Measurements from ENCODE around the gene MPP2.

DNA sequence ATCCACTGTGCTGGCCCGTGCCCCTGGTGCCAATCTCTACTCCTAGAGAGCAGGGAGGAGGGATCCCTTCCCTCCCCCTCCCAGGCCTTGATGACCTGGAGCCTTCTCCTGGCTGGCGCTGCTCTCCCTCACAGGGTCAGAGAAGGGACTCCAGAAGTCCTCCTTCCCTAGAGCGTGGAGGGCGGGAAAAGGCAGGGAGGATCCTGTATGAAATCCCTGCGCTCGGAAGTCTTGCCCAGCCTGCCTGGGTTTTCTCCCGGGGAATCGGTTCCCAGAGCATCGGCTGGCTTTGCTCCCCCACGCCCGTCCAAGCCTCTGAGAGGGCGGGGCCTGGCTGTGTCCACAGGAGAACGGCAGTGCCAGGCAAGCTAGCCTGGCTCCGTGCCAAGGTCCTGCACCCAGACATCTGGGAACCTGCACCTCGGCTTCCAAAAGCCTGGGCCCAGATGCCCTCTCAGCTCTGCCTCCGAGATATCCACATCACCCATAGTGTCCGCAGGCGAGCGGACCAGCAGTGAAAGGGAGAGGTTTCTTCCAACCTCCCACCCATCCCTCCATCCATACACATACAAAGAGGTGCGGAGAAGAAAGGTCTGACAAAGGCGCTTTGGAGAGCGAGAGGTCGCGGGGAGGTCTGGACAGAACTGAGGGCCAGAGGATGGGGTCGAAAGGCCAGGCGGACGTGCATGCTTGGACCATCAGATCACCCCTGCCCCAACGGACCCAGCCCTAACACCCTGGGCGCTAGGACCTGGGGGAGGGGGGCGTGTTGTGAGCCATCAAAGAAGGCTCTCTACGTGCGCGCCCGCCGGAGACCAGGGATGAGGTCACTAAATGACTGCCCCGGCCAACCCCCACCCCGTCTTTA, 1.1 kb downstream of the MPP2 start:
- TF ChIP-seq, protein P1, sequence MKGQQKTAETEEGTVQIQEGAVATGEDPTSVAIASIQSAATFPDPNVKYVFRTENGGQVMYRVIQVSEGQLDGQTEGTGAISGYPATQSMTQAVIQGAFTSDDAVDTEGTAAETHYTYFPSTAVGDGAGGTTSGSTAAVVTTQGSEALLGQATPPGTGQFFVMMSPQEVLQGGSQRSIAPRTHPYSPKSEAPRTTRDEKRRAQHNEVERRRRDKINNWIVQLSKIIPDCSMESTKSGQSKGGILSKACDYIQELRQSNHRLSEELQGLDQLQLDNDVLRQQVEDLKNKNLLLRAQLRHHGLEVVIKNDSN (IDR thresholded peaks at IDR 0.05; ENCODE audit: borderline replicate concordance, low read depth): no peak
- TF ChIP-seq FOXM1 (IDR thresholded peaks at IDR 0.05; ENCODE audit: low read depth) (no peak), EZH2phosphoT487 (IDR thresholded peaks at IDR 0.05; ENCODE audit: borderline replicate concordance, low read depth) (no peak), NFIC (IDR thresholded peaks at IDR 0.05; ENCODE audit: borderline replicate concordance) (peak; percentile 79), SIN3A (IDR thresholded peaks at IDR 0.05; ENCODE audit: borderline replicate concordance, low read depth, low read length) (no peak), MEF2A (IDR thresholded peaks at IDR 0.05; ENCODE audit: borderline replicate concordance, low read depth) (no peak), YY1 (IDR thresholded peaks at IDR 0.05; ENCODE audit: low read depth) (no peak), RCOR1 (IDR thresholded peaks at IDR 0.05; ENCODE audit: low read length) (peak; percentile 37; the same call in 1 of the 2 replicates)
- TF ChIP-seq, protein P2, sequence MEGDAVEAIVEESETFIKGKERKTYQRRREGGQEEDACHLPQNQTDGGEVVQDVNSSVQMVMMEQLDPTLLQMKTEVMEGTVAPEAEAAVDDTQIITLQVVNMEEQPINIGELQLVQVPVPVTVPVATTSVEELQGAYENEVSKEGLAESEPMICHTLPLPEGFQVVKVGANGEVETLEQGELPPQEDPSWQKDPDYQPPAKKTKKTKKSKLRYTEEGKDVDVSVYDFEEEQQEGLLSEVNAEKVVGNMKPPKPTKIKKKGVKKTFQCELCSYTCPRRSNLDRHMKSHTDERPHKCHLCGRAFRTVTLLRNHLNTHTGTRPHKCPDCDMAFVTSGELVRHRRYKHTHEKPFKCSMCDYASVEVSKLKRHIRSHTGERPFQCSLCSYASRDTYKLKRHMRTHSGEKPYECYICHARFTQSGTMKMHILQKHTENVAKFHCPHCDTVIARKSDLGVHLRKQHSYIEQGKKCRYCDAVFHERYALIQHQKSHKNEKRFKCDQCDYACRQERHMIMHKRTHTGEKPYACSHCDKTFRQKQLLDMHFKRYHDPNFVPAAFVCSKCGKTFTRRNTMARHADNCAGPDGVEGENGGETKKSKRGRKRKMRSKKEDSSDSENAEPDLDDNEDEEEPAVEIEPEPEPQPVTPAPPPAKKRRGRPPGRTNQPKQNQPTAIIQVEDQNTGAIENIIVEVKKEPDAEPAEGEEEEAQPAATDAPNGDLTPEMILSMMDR (IDR thresholded peaks at IDR 0.05): no peak
- TF ChIP-seq, protein P3, sequence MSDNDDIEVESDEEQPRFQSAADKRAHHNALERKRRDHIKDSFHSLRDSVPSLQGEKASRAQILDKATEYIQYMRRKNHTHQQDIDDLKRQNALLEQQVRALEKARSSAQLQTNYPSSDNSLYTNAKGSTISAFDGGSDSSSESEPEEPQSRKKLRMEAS (IDR thresholded peaks at IDR 0.05; ENCODE audit: low read depth): peak; percentile 66

All from SK-N-SH (cell line).